Suprapubic skin (tissue), 4 donors: ENCODE results near the gene NT5M. TPM values are rescaled to one million over a fixed set of nuclear protein-coding genes. Genes with fewer than 3 reads are reported as not detected.

Experiments used
- DNase-seq, 2 donors: peaks; one replicate each; pipeline ENCODE4 v3.0.0-alpha.2; 2019; ENCODE audit warnings: low spot score in 2 of 2
- H3K27ac ChIP-seq: fragments of 200-600 bp; sonication (generic); one replicate; pipeline ENCODE4 v1.5.1; 2019
- H3K27me3 ChIP-seq: fragments of 200-600 bp; sonication (generic); one replicate; pipeline ENCODE4 v1.5.1; 2019
- H3K36me3 ChIP-seq: fragments of 200-600 bp; sonication (generic); one replicate; pipeline ENCODE4 v1.5.1; 2019
- H3K4me1 ChIP-seq: fragments of 200-600 bp; sonication (generic); one replicate; pipeline ENCODE4 v1.5.1; 2019
- H3K4me3 ChIP-seq: fragments of 200-600 bp; sonication (generic); one replicate; pipeline ENCODE4 v1.5.1; 2019; ENCODE audit warnings: mild to moderate bottlenecking
- H3K9me3 ChIP-seq: fragments of 200-600 bp; sonication (generic); one replicate; pipeline ENCODE4 v1.5.1; 2019
- CTCF ChIP-seq, 2 donors: fragments of 200-600 bp in 1 of 2; fragments of 450-650 bp in 1 of 2; sonication (generic) in 1 of 2; IDR thresholded peaks; one replicate each; pipeline ENCODE4 v1.5.1; 2016 to 2019; ENCODE audit warnings: antibody characterized with exemption in 2 of 2, mild to moderate bottlenecking in 1 of 2, moderate library complexity in 1 of 2
- EP300 ChIP-seq: sonication (generic); formaldehyde crosslinking; IDR thresholded peaks from one replicate; pipeline ENCODE4 v1.6.1; 2017; ENCODE audit warnings: antibody characterized with exemption
- POLR2A ChIP-seq, 2 donors: fragments of 450-650 bp; IDR thresholded peaks; one replicate each; pipeline ENCODE4 v1.6.1; 2017; ENCODE audit warnings: antibody characterized with exemption in 2 of 2, mild to moderate bottlenecking in 2 of 2, moderate library complexity in 2 of 2
- POLR2AphosphoS5 ChIP-seq, 3 donors: sonication (generic); formaldehyde crosslinking; IDR thresholded peaks; one replicate each; pipeline ENCODE4 v1.6.1; 2017; ENCODE audit warnings: antibody characterized with exemption in 3 of 3
- WGBS: methylation state at CpG from one replicate; pipeline ENCODE4 v1.1.5; 2018; 5-methylcytosine and 5-hydroxymethylcytosine counted together
- total RNA-seq, 4 donors: library from RNA; depleted of rRNA; stranded (reverse); fragments of >200 nt; gene quantifications; one replicate each; pipeline ENCODE4 v1.1.0, GENCODE V29; 2016

Gene NT5M
- total RNA-seq, 4 donors from 2014 or later: 1.2 to 4.6 (median 1.9) TPM

DNA sequence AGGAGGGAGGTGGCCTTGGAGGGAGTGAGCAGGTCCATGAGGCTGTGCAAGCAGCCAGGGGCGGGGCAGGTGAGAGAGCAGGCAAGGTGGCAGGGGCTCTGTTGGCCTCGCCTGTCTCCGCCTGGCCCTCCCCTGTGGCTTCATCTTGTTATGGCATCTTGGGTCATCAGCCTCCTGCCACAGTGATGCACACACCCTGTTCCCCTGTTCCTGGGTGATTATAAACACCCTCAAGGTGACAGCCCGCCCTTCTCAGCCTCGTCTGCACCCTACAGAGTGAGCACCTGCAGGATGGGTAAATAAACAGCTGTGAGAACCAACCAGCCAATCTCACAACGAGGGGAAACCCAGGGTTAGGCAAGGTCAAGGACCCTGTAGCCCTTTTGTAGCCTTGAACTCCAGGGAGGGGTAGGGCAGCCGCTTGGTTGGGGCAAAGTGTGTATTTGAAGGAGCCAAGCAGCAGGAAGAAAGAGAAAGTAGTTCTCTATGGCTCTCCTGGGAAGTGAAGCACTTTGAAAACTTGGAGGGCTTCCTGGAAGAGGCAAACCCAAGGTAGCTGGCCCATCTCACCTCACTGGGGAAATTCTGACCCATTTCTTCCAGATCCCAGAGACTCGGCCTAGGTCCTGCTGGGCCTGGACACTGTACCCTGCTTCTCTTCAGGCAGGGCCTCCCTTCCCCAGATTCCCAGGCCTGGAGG, 60.6 kb downstream of the NT5M start:
- no peaks in the 10 kb centered on the region for H3K27me3 ChIP-seq
- DNase-seq: peak; percentile 61 to 62
- WGBS: 68% methylated on average over 6 of the region's 8 CpGs
- H3K4me1 ChIP-seq: peaks cover 14% of the 10 kb centered on the region
- H3K36me3 ChIP-seq: no peaks in the 10 kb centered on the region
- TF ChIP-seq POLR2AphosphoS5 (IDR thresholded peaks at IDR 0.05) (no peak), EP300 (no peak), CTCF (IDR thresholded peaks at IDR 0.05) (no peak), POLR2A (IDR thresholded peaks at IDR 0.05) (no peak)
- peak overlapping the region; percentile 60 for H3K27ac ChIP-seq
- H3K9me3 ChIP-seq: no peaks in the 10 kb centered on the region
- H3K4me3 ChIP-seq: no peak overlapping the region

DNA sequence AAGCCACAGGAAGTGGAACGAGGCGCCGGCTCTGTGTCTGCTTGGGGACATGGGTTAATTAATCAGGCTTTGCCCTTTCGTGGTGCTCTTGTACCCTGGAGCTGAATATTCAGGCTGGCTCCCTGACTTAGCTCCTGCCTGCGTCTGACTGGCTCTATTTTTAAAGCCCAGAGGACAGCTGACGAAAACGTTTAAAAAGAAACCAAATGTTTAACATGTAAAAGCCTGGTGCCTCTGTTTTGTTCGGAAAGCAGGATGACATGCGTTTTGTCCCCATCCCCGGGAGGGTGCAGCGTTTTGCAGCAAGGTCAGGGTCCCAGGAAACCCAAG, 61.1 kb downstream of the NT5M start:
- Histone ChIP-seq H3K27ac (peak overlapping the region; percentile 1), H3K36me3 (no peaks in the 10 kb centered on the region), H3K4me1 (peaks cover 14% of the 10 kb centered on the region), H3K4me3 (no peak overlapping the region), H3K27me3 (no peaks in the 10 kb centered on the region), H3K9me3 (no peaks in the 10 kb centered on the region)
- TF ChIP-seq EP300 (no peak), POLR2AphosphoS5 (IDR thresholded peaks at IDR 0.05) (no peak), POLR2A (IDR thresholded peaks at IDR 0.05) (no peak), CTCF (IDR thresholded peaks at IDR 0.05) (no peak)
- WGBS: 58% methylated on average over 11 of the region's 11 CpGs
- DNase-seq: peak in 1 of 2 donors; percentile 44

GRCh38 chr17:17365476-17366110, 62.4 kb downstream of the NT5M start:
- no peak for DNase-seq
- H3K36me3 ChIP-seq: no peaks in the 10 kb centered on the region
- TF ChIP-seq POLR2AphosphoS5 (IDR thresholded peaks at IDR 0.05) (no peak), POLR2A (IDR thresholded peaks at IDR 0.05) (no peak), CTCF (IDR thresholded peaks at IDR 0.05) (no peak), EP300 (no peak)
- H3K27me3 ChIP-seq: no peaks in the 10 kb centered on the region
- H3K4me3 ChIP-seq: no peak overlapping the region
- no peaks in the 10 kb centered on the region for H3K9me3 ChIP-seq
- peaks cover 14% of the 10 kb centered on the region for H3K4me1 ChIP-seq
- no peak overlapping the region for H3K27ac ChIP-seq
- WGBS: 90% methylated on average over 12 of the region's 12 CpGs

GRCh38 chr17:17366235-17366634, 63.1 kb downstream of the NT5M start:
- no peak for DNase-seq
- Histone ChIP-seq H3K9me3 (no peaks in the 10 kb centered on the region), H3K36me3 (no peaks in the 10 kb centered on the region), H3K27ac (no peak overlapping the region), H3K4me1 (peaks cover 14% of the 10 kb centered on the region), H3K27me3 (no peaks in the 10 kb centered on the region), H3K4me3 (no peak overlapping the region)
- no peak for TF ChIP-seq CTCF (IDR thresholded peaks at IDR 0.05)
- TF ChIP-seq POLR2A (IDR thresholded peaks at IDR 0.05): no peak
- no peak for TF ChIP-seq EP300
- TF ChIP-seq POLR2AphosphoS5 (IDR thresholded peaks at IDR 0.05): no peak
- WGBS: 92% methylated on average over 1 of the region's 1 CpG
